GM23248 (cell line): ENCODE results near the gene ADCY5.

Experiments used
- EZH2 ChIP-seq: fragments of 200-600 bp; sonication (generic); IDR thresholded peaks from 2 replicates; pipeline ENCODE4 v1.6.1; 2018; ENCODE audit warnings: antibody characterized with exemption, mild to moderate bottlenecking; ENCODE audit not compliant: insufficient read depth, poor library complexity, severe bottlenecking
- EZH2phosphoT487 ChIP-seq: fragments of 200-600 bp; sonication (generic); IDR thresholded peaks from 2 replicates; pipeline ENCODE4 v1.6.1; 2018; ENCODE audit warnings: antibody characterized with exemption, moderate library complexity, mild to moderate bottlenecking, low read depth; ENCODE audit not compliant: insufficient read depth

- TF ChIP-seq EZH2: no peak
- no peak for TF ChIP-seq EZH2phosphoT487
Observed at GRCh38 chr3:123386477-123387040, 62.3 kb downstream of the ADCY5 start.
